ENCODE measurements around the gene TIMM44.
A peak's percentile ranks its signal among the peaks of the same experiment; 100 is the strongest.
"Not testable (repeated sequence)": the region's sequence is repeated elsewhere in the genome, so short reads cannot be mapped to it uniquely, and the experiment has no call there.

The TIMM44 gene

GRCh38 chr19:7930765-7931164 lies 12.7 kb downstream of the TIMM44 start:
- Mint-ChIP-seq H3K9me3 (no peaks in the 10 kb centered on the region), H3K27ac (peak overlapping the region in 1 of 3 experiments; percentile 24), H3K4me1 (peaks cover 18% of the 10 kb centered on the region), H3K4me3 (no peak overlapping the region), H3K27me3 (ENCODE audit: low read depth) (no peaks in the 10 kb centered on the region), H3K36me3 (ENCODE audit: low read depth) (peaks cover 7% of the 10 kb centered on the region)
- TF ChIP-seq CTCF (IDR thresholded peaks at IDR 0.05; ENCODE audit: unreplicated experiment in 3 of 3), result no peak

GRCh38 chr19:7930030-7930429 lies 13.4 kb downstream of the TIMM44 start:
- not testable (repeated sequence) for H3K4me3 Mint-ChIP-seq; H3K27ac Mint-ChIP-seq; H3K36me3 Mint-ChIP-seq (ENCODE audit: low read depth); H3K9me3 Mint-ChIP-seq; H3K27me3 Mint-ChIP-seq (ENCODE audit: low read depth)
- H3K4me1 Mint-ChIP-seq, result peaks cover 18% of the 10 kb centered on the region

DNA sequence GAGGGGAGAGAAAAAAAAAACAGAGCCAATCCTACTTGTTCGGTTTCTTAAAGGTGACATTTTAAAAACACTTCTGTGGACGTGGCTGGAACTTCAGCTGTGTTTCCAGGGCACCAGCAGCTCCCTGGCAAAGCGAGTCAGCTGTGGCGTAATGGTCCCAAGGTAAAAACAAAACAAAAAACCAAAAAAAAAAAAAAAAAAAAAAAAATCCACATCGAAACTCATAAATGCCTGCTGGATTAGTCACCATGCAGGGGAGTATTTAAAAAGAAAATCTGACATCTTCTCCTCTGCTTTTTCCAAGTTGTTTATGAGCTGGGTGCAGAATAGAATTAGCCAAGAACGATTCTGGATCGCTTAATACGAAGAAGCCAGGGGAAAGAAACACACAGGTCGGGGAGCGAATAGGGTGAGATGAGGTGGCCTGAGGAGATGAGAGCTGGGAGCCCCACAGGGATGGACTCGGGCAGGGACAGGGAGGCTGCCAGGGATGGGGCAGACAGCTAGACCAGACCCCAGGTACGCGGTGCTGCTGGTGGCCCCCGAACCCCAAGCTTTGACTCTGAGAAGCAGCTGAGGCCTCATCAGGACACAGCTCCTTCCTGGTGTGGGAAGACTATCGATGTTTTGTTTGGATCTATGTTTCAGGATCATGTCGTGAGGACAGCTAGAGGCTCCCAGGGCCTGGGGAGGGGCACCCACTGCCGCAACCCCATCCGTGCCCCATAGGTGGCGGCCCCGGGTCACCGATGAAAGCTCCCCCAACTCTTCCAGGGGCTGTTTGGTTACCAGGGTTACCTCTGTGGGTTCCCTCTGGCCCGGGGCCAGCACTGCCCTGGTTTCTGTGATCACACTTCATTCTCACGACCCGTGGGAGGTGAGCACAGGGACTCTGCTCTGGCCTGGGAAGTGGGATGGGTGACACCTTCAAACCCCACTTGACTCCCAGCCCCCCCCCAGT lies 14.4 kb downstream of the TIMM44 start:
- TF ChIP-seq CTCF (IDR thresholded peaks at IDR 0.05; ENCODE audit: unreplicated experiment in 3 of 3), result peak; percentile 13 to 36 (median 21)
- H3K36me3 Mint-ChIP-seq (ENCODE audit: low read depth), result peaks cover 5% of the 10 kb centered on the region
- H3K27me3 Mint-ChIP-seq (ENCODE audit: low read depth), result no peaks in the 10 kb centered on the region
- H3K27ac Mint-ChIP-seq, result peak overlapping the region; percentile 79 to 89 (median 80)
- H3K4me1 Mint-ChIP-seq, result peaks cover 18% of the 10 kb centered on the region
- peak overlapping the region; percentile 47 to 78 (median 71) for H3K4me3 Mint-ChIP-seq
- H3K9me3 Mint-ChIP-seq, result no peaks in the 10 kb centered on the region

DNA sequence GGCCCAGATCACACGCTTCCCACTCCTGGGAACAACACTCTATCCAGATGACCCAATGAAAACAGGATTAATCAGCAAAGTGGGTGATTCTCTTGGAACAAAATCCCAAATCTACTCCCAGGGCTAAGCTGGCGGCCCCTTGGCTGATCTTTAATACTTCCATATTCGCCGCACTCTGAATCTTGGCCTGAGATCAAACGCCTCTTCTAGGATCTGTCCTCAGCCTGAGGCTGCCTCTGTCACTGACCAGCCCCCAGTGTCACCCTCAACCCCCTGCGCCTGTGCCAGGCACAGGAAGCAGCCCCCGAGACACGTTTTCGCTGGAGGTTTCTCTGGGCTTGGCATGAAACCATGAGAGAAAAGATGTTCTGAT lies 15.1 kb downstream of the TIMM44 start:
- H3K4me3 Mint-ChIP-seq, result peak overlapping the region; percentile 71 to 78 (median 77)
- H3K4me1 Mint-ChIP-seq, result peaks cover 18% of the 10 kb centered on the region
- H3K9me3 Mint-ChIP-seq, result no peaks in the 10 kb centered on the region
- H3K36me3 Mint-ChIP-seq (ENCODE audit: low read depth), result peaks cover 5% of the 10 kb centered on the region
- peak overlapping the region; percentile 79 to 89 (median 80) for H3K27ac Mint-ChIP-seq
- TF ChIP-seq CTCF (IDR thresholded peaks at IDR 0.05; ENCODE audit: unreplicated experiment in 3 of 3), result no peak
- H3K27me3 Mint-ChIP-seq (ENCODE audit: low read depth), result no peaks in the 10 kb centered on the region

DNA sequence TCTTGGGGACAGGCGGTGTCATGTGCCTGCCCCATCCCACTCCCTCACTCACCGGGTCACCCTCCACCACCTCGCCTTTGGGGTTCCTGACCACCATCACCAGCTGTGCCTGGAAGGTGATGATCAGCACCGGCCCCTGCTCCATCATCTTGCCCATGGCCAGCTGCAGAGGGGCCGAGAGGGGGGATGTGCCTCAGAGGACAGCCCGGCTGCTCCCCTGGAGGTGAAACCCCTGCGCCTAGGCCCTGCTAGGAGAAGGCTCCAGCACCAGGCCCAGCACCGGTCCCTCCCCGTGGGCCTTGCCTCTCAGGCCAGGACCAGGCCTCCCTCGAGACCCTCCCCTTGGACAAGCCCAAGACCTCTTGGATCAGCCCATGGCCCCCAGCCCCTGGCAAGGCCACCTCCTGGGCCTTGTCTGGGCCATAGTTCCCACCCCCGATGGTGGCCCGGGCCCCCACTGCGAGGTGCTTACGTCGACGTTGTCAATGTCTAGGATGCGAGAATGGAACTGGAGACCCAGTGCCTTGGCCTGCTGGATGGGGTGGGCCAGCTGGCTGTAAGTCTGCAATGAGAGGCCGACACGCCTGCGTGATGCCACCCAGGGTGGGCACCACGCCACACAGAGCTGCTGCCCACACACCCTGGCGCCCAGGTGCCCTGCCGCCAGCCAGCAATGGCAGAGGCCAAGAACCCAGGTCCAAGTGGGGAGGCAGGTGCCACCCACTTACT lies 15.7 kb downstream of the TIMM44 start:
- Mint-ChIP-seq H3K27me3 (ENCODE audit: low read depth) (no peaks in the 10 kb centered on the region), H3K36me3 (ENCODE audit: low read depth) (peaks cover 5% of the 10 kb centered on the region), H3K9me3 (no peaks in the 10 kb centered on the region), H3K4me3 (peak overlapping the region in 2 of 3 experiments; percentile 71 to 77), H3K4me1 (peaks cover 18% of the 10 kb centered on the region), H3K27ac (peak overlapping the region; percentile 79 to 89 (median 80))
- TF ChIP-seq CTCF (IDR thresholded peaks at IDR 0.05; ENCODE audit: unreplicated experiment in 3 of 3), result no peak

All from nephron (organoid).